NCI-H128 (cell line): ENCODE measurements around the gene RNF223.

Experiments
- DNase-seq: peaks from one replicate; lab custom pipeline; 2025; ENCODE audit not compliant: unreplicated experiment; lab: John Stamatoyannopoulos, UW

Gene RNF223

GRCh38 chr1:1073743-1074587, at the start of gene RNF223:
RNF223 (minus strand) TSS chr1:1074306; CDS start chr1:1072566, 1,740 bp downstream.
- peak; percentile 7 for DNase-seq

GRCh38 chr1:1122981-1123480, 48.9 kb upstream of the RNF223 start:
- no peak for DNase-seq

GRCh38 chr1:1122078-1122811, 48.1 kb upstream of the RNF223 start:
- peak; percentile 81 for DNase-seq

- no peak for DNase-seq
Observed at GRCh38 chr1:1121611-1122077, 47.5 kb upstream of the RNF223 start.

- DNase-seq: no peak
Observed at GRCh38 chr1:1120866-1121591, 46.9 kb upstream of the RNF223 start.

- no peak for DNase-seq
Observed at GRCh38 chr1:1120096-1120495, 46.0 kb upstream of the RNF223 start.

- DNase-seq: no peak
Observed at GRCh38 chr1:1119272-1119890, 45.3 kb upstream of the RNF223 start.

GRCh38 chr1:1118876-1119220, 44.7 kb upstream of the RNF223 start:
- DNase-seq: no peak

- DNase-seq: no peak
Observed at GRCh38 chr1:1118011-1118875, 44.1 kb upstream of the RNF223 start.

GRCh38 chr1:1117469-1117831, 43.3 kb upstream of the RNF223 start:
- DNase-seq: no peak

GRCh38 chr1:1116701-1117468, 42.8 kb upstream of the RNF223 start:
- no peak for DNase-seq

GRCh38 chr1:1115786-1116700, 41.9 kb upstream of the RNF223 start, which contains the start of gene C1orf159:
C1orf159 (minus strand) TSS chr1:1116089; CDS start chr1:1091543, 24,546 bp downstream.
- DNase-seq: peak; percentile 99

GRCh38 chr1:1115136-1115785, 41.2 kb upstream of the RNF223 start:
- DNase-seq: no peak

GRCh38 chr1:1114431-1114830, 40.3 kb upstream of the RNF223 start:
- DNase-seq: no peak

GRCh38 chr1:1112237-1112985, 38.3 kb upstream of the RNF223 start:
- no peak for DNase-seq

GRCh38 chr1:1111516-1112236, 37.6 kb upstream of the RNF223 start:
- no peak for DNase-seq
